Measurements from ENCODE around the gene PPP1R13B.

DNA sequence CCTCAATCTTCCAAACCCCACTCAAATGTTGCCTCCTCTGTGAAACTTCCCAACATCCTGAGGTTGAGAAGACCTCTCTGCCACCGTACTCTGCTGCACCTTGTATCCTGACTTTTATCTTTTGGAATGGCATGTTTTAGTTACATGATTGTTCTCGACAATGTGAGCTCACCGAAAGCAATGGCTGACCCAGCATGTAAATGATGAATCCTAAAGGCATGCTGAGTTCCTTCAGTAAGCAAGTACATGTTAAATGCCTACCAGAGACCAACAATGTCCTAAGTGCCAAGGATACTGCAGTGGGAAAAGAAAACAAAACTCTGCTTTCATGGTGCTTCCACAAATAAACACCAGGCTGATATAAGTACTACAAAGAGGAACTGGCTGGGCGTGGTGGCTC, 13.7 kb downstream of the PPP1R13B start:
- no peak for TF ChIP-seq ELF1 (IDR thresholded peaks at IDR 0.05; ENCODE audit: borderline replicate concordance, low read depth)
- TF ChIP-seq, protein P1, sequence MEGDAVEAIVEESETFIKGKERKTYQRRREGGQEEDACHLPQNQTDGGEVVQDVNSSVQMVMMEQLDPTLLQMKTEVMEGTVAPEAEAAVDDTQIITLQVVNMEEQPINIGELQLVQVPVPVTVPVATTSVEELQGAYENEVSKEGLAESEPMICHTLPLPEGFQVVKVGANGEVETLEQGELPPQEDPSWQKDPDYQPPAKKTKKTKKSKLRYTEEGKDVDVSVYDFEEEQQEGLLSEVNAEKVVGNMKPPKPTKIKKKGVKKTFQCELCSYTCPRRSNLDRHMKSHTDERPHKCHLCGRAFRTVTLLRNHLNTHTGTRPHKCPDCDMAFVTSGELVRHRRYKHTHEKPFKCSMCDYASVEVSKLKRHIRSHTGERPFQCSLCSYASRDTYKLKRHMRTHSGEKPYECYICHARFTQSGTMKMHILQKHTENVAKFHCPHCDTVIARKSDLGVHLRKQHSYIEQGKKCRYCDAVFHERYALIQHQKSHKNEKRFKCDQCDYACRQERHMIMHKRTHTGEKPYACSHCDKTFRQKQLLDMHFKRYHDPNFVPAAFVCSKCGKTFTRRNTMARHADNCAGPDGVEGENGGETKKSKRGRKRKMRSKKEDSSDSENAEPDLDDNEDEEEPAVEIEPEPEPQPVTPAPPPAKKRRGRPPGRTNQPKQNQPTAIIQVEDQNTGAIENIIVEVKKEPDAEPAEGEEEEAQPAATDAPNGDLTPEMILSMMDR (IDR thresholded peaks at IDR 0.05 in 2 of 3, conservative IDR thresholded peaks at IDR 0.05 in 1 of 3; ENCODE audit: borderline replicate concordance in 1 of 3, insufficient read depth in 1 of 3, low read depth in 2 of 3, low read length in 2 of 3): no peak
- TF ChIP-seq POLR2A (IDR thresholded peaks at IDR 0.05; ENCODE audit: borderline replicate concordance, extremely low read depth, insufficient read depth, insufficient read length): no peak
- no peak for TF ChIP-seq EGR1 (IDR thresholded peaks at IDR 0.05; ENCODE audit: low read depth)
- TF ChIP-seq EZH2 (IDR thresholded peaks at IDR 0.05): no peak
- TF ChIP-seq FOSL1 (IDR thresholded peaks at IDR 0.05; ENCODE audit: low read depth): no peak
- TF ChIP-seq CBX3 (IDR thresholded peaks at IDR 0.05; ENCODE audit: low read depth): no peak
